Activated CD8-positive, alpha-beta memory T cell treated with anti-CD3 and anti-CD28 coated beads for 1 hour (primary cell): ENCODE data around the gene SAMD4A.

Source experiments
- DNase-seq, 2 donors: peaks; one replicate each; pipeline ENCODE4 v3.0.0-alpha.2; 2020; ENCODE audit warnings: low read depth in 1 of 2; ENCODE audit errors: extremely low read depth in 1 of 2

Gene SAMD4A

GRCh38 chr14:54754116-54754622, 187.2 kb downstream of the SAMD4A start:
- no peak for DNase-seq

- no peak for DNase-seq
Observed at GRCh38 chr14:54754623-54755386, 187.9 kb downstream of the SAMD4A start.

- DNase-seq = no peak
Observed at GRCh38 chr14:54756656-54757392, 189.9 kb downstream of the SAMD4A start.

DNA sequence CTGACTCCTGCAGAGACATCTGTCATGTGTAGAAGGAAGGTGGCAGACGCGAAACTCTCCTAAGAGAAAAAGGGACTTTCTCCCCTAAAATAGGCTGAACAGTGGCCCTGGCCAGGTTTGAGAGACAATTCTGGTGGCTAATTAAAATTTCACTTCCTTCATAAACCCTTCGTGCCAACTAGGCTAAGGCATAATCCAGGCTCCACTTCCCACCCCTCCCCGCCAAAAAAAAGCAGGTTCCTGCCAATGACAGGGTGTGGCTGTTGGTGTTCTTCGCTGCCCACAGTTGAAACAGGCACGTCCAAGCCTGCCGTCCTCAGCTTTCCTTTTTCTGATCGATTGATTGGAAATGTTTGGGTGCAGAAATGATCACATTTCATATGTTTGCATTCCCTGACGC, 191.1 kb downstream of the SAMD4A start:
- no peak for DNase-seq

DNA sequence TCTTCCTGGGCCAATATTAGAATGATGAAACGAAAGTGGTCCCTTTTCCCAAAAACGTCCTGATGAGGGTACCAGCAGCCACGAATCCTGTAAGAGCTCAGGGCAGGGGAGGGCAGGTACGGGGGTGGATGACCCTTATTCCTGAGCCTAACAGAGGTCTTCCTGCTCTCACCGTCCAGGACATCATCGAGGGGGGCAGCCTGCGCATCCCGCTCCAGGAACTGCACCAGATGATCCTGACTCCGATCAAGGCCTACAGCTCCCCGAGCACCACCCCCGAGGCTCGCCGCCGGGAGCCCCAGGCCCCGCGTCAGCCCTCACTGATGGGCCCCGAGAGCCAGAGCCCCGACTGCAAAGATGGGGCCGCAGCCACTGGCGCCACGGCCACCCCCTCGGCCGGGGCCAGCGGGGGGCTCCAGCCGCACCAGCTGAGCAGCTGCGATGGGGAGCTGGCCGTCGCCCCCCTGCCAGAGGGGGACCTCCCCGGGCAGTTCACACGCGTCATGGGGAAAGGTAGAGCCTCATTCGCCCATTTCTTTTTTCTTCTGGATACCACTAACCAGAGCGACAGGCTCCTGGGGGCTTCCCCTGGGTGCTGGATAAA, 193.2 kb downstream of the SAMD4A start:
- no peak for DNase-seq

GRCh38 chr14:54760866-54761575, 194.1 kb downstream of the SAMD4A start:
- no peak for DNase-seq

DNA sequence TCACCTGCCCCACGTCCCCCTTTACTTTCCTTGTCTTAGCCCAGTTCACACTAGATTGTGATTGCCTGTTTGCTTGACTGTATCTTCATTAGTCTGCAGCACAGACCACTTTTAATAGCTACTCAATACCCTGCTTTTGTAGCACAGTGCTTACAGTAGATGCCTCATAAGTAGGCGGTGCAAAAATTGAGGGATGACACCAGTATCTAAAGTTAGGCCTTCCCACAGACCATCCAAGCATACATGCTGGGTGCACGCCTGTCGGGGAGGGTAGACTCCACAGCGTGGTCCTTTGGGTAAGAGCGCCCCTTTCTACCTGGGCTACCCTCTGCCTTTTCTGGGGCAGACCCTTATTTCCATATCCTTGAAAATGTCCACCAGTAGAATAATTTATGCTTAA, 194.9 kb downstream of the SAMD4A start:
- no peak for DNase-seq

GRCh38 chr14:54762296-54762695, 195.4 kb downstream of the SAMD4A start:
- no peak for DNase-seq

- DNase-seq = no peak
Observed at GRCh38 chr14:54763761-54764160, 196.8 kb downstream of the SAMD4A start.

DNA sequence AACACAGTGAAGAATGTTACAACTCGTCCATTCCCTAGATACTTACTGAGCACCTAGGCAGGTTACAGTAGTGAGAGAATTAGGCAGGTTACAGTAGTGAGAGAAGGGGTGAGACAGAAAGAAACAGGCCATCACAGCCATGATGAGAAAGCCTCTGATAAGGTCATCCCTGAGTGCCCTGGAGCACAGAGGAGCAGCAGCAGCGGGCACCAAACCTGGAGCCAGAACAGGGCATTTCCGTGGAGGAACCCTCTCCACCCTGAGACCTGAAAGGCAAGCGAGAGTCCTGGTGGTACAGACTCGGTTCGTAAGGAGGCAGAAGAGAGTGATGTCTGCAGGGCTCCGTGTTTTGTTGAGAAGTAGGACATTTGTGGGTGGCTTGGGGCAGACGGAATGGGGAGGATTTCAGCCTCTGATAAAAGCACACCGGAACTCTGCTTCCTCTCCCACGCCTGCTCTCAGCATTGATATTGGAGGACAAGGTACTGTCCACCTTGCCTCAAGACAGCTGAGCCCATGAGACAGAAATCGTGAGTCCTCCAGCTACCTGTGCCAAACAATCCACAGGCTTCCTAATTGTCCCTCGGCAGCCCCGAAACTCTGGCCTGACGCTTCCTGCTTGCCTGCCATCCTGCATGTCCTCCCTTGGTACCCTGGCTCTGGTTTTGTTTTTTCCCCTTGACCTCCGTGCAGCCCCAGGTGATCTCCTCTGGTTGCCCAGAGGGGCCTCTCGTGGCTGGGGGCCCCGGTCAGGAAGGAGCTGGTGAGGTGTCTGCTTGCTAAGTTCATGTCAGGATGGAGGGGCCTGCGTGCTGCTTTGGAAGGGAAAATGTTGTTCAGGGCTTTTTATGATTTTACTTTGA, 199.6 kb downstream of the SAMD4A start:
- DNase-seq = no peak

DNA sequence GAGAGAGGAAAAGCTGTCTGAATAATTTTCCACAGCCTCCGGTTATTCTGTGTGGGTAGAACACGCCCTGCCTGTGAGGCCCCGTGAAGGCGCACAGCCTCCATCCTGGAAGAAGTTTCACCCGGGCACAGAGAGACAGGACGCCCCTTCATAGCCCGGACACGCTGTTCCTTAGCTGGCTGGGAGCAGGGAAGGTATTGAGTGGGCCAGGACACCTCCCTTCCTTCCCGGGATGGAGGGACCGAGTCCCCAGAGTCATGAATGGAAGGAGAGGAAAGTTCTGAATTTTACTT, 200.2 kb downstream of the SAMD4A start:
- DNase-seq = no peak

GRCh38 chr14:54767450-54767849, 200.5 kb downstream of the SAMD4A start:
- DNase-seq = no peak

DNA sequence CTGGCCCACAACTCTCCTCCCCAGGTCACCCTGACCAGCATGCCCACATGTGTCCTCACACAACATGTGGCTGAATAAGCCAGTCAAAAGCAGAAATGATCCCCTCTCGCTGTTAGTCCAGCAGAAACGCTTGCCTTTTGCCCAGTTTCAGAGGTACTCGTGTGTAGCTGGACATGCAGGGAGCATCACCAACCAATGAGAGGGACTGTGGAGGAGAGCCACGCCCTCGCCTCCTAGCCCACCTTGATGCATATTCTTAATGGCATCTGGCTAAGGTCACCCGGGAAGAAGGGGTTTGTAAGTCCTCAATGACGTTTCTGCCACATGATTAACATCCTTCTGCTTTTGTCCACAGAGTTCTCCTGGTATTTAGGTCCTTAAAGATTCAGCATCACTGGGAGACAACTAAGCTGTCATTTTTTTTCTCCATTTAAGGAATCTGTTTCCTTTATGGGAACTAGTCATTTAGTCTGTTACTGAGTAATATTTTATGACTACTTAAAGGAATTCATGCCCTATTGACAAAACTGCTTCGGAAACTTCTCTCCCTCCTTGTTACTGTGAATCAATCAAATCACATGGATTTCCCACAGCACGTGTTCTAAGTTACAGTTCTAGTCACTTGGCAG, 201.7 kb downstream of the SAMD4A start:
- no peak for DNase-seq

DNA sequence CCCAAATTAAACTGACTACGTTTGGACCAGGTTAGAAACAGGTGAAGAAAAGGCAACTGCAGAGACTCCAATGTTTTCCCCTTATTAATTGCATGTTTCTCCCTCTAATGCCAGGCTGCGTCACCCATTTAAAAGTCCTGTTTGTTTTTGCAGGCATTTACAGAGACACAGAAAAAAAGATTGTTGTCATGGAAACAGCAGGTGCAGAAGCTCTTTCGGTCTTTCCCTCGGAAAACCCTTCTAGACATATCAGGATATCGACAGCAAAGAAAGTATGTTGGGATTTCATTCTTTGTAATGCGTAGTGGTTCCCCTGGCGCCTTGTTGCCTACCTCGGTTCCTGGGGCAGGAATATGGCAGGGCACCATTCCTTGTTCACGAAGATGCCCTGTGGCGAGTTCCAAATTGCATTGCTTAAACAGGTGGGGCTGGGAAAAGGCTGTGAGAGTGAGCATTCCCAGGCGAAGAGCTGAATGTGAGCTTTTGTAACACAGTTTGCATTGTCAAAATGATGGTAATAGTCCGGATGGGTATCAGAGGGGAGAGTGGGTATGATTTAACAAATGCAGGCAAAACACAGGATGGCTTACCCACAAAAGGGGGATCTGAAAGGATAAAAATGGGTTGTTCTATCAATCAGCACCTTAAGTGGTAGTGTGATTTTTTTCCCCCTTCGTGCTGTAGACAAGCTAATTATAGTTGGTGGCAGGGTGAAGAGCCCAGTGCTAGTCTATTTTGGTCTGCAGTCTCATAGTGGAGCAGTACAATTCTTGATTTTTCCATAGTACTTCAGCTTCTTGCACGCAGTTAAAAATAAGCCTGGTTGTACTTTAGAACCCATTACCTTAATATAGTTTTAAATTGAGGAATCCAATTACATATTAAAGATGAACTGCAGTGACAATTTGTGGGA, 203.3 kb downstream of the SAMD4A start:
- no peak for DNase-seq

DNA sequence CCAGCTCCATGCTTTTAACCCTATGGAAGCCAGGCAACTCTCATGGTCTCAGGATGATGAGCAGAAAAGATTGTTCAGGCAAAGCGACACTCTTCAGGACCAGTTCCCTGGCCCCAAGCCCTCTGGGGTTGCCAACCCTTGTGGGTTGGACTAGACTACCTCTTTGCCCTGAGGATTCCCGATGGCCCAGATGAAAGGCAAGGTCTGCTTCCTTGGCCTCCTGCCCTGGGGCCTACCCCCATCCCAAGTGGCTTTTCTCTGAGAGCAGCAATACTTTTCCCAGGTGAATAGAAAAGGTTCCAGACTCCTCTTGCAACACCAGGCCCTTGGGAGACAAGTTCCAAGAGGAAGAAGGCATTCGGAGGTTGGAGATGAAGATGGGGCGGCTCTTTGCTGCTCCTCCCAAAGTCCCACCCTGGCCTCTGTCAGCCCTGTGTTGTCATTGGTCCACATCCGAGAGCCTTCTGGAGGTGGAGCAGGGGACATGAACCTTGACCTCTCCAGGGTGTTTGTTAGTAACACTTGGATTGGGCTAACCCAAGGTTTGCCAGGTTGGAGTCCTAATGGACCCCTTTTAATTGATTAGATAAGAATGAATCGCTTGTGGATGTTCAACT, 204.6 kb downstream of the SAMD4A start:
- DNase-seq = no peak

DNA sequence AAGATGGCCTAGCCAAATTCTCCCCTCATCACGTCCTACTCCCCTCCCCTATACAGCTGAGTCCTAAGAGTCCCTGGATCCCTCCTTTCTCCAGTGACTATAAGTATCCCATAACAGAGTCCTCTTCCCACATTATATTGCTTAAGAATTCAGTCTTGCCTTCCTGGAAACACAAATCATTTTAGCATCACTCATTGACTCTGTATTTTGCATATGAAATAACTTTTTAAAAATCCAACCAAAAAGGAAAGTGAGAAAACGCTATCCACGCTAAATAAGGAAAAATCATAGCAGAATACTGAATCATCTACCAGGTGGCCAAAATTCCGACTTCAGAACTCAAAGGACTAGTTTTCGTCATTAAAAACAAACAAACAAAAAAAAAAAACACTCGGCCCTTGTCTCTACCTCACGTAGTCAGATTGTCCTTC, 205.5 kb downstream of the SAMD4A start:
- DNase-seq = no peak

DNA sequence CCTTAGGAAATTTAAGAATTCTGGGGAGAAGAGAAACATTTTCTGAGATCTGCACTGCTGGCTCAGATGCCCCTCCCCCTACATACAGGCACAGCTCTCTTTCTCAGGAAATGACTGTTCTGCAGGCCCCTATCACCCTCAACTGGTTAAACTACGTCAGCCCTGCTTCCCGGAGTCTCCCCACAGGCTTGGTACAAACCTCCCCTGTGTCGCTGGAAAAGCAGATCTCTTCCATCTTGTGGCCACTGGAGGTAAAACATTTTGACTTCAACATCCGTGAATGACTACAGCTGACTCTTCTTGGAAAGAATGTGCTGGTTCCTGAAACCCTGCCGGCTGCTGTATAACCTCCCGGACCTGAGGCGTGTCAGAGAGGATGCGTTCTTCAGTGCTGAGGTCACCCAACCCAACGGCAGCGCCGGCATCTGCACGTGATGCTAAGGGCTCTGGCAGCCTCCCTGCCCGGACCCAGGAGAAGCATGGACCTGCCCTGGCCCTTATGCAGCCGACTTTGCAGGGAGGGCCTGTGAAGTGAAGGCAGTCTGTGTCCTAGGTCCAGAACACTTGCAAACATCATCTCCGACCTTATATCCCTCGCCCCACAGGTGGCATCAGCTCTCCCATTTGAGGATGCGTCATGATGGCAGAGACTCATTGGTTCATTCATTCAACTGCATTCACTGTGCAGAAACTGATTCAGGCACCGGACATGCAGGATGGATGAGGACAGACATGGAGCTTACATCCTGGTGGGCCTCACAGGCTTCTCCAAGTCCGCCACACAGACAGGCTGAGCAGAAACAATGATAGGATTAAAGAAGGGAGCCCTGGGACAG, 206.5 kb downstream of the SAMD4A start:
- peak in 1 of 2 donors; percentile 31 for DNase-seq

- no peak for DNase-seq
Observed at GRCh38 chr14:54774824-54775223, 207.9 kb downstream of the SAMD4A start.
